ENCODE measurements around the gene INHBE.
"Not testable (repeated sequence)": the region's sequence is repeated elsewhere in the genome, so short reads cannot be mapped to it uniquely, and the experiment has no call there.

Gene INHBE

DNA sequence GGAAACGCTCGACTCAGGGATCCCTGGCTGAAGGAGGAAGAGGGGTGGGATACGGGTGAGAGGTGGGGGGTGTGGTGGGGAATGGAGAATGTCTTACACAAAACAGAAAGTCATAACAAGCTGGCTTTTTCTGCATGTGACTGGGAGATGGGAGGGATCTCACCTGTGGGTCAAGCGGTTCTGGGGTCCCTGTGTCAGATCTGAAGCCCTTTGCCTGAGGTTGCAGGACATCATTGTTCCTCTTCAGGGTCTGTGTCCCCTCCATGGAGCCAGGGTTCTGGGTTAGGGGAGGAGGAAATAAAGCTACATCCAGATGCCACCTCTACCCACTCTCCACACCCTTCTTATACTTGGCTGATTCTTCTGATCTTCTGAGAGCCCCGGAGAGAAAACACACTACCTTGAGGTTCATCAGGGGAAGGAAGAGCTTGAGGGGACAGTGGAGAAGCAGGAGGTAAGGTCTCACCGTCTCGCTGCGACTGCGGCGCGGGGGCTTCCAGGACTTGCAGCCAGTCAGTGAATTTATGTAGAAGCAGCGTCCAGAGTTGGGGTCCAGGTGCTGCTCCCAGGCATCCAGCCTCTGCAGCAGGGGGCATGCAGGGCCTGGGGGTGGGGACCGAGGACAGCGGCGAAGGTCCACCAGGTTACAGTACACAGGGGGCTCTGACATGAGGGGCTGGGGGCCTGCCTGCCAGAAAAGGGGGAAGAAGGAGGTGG, 22.0 kb downstream of the INHBE start:
- DNase-seq: no peak

DNA sequence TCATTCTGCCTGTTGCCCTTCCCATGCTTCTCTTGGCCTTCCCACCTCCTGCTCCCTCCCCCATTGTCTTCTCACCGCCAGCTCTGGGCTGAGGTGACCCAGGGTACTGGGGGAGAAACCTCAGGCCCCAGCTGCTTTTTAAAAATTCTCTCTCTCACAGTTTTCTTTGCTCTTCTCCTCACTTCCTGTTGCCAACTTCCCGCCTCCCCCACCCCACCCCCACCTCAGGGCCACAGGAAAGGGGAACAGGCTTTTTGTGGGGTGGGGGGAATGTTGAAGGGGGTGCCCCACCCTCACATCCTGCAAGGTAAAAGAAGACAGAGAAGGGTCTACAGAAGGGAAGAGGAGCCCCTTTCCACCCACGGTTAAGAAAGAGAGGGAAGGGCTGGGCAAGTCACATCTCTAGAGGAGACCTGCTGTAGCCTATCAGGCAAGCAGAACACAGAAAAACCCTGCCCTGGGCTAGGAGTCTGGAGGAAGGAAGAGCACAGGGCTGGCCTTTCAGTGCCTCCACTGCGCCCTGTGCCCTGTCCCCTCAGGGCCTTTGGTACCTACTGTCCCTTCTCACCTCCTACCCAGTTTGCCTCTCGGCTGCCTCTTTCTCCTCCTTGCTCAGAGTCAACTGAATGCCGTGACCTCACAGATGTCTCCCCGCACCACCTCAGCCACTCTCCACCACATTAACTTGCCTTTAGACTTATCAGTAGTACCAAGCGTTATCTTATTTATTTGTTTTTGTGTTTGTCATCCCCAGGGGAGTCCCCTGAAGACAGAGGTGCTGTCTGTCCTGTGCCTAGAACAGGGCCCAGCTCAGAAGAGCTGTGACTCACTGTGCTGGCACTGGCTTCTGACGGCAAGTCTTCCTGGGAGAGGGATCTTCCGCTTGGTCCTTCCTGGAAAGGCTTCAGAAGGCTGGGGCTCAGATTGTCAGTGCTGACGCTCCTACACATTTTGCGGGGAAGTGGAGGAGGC, 22.9 kb downstream of the INHBE start:
- no peak for DNase-seq

- no peak for DNase-seq
Measured at GRCh38 chr12:57479043-57479375, 23.9 kb downstream of the INHBE start.

DNA sequence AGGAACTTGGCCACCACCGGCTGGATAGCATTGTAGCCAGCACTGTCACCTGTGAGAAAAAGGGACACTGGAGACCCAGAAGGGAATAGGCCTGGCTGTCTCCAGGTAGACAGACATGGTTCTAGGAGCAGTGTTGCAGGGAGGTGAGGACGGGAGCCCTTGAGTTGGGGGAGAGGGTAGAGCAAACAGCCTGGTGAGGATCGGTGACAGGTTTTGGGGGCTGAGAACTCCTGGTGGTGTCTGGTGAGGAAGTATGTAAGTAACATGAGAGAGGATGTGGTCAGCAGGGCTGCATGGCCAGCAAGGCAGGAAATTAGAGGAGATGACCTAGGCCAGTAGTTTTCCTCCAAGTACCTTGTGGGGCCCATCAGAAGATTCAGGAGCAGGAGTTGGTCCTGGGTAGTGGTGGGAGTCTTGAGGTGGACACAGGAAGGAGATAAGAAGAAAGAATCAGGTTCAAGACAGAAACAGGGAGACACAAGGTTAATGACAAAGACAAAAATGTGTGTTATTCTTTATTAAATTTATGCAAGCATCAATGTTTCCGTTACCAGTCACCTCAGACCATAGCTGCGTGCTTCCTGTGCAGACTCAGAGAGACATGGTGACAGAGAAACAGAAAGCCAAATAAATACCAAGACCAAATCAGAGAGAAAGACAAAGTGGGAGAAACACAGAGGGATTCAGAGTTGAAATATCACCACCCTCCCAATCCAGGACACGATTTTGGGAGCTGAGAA, 24.4 kb downstream of the INHBE start, which contains the start of gene ARHGAP9:
ARHGAP9 (minus strand) TSS at position 491 of the 740 bp plus-strand sequence; CDS start at position 31, 460 bp downstream.
- no peak for DNase-seq

- DNase-seq: no peak
Measured at GRCh38 chr12:57481671-57482070, 26.6 kb downstream of the INHBE start.

DNA sequence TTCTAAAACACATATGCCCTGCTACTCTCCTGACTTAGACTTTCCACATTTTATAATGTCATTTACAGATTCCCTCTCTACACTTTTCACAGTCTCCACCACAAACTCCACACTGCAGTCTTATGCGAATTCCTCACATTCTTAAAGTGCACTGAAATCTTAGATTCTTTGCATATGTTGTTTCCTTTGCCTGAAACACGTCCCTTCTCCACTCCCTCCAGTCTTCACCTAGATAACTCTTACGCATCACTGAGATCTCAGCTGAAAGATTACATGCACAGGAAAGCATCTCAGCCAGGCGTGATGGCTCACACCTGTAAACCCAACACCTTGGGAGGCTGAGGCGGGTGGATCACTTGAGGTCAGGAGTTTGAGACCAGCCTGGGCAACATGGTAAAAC, 28.4 kb downstream of the INHBE start:
- DNase-seq: no peak

DNA sequence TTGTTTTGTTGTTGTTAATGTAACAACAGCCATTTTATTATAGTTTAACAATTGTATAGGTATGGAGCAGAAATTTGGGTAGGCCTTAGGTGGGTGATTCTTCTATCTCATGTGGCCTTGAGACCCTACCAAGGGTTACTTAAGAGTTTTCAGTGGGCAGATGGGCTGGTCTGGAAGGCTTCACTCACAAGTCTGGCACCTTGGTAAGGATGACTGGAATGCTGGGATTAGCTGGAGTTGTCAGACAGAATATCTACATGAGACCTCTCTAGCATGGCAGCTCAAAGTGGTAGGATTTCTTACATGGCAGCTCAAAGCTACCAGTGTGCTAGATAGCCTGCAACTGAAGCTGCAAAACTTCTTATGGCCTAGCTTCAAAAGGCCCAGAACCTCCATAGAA, 30.6 kb downstream of the INHBE start:
- DNase-seq: no peak

DNA sequence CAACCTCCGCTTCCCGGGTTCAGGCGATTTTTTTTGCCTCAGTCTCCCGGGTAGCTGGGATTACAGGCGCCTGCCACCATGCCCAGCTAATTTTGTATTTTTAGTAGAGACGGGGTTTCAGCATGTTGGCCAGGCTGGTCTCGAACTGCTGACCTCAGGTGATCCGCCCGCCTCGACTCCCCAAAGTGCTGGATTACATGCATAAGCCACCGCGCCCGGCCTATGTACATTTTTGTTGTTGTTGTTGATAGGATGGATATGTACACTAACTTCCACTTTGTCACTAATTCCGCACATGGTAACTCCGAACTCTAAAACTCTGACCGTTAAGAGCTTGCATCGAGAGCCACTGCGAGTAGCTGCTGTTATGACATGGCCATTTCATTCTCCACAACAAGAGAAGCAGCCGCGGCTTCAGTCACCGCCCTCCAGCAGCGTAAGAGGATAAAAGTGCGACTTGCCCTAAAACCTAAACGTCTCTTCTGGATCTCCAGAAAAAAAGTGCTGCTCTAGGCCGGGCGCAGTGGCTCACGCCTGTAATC, 32.0 kb downstream of the INHBE start:
- no peak for DNase-seq

GRCh38 chr12:57487597-57488401, 32.7 kb downstream of the INHBE start, which contains the start of gene MARS1:
TSS of gene MARS1 (plus strand) at chr12:57488068. CDS start at chr12:57488091, 23 bp downstream.
- DNase-seq: peak; percentile 90 to 98

DNA sequence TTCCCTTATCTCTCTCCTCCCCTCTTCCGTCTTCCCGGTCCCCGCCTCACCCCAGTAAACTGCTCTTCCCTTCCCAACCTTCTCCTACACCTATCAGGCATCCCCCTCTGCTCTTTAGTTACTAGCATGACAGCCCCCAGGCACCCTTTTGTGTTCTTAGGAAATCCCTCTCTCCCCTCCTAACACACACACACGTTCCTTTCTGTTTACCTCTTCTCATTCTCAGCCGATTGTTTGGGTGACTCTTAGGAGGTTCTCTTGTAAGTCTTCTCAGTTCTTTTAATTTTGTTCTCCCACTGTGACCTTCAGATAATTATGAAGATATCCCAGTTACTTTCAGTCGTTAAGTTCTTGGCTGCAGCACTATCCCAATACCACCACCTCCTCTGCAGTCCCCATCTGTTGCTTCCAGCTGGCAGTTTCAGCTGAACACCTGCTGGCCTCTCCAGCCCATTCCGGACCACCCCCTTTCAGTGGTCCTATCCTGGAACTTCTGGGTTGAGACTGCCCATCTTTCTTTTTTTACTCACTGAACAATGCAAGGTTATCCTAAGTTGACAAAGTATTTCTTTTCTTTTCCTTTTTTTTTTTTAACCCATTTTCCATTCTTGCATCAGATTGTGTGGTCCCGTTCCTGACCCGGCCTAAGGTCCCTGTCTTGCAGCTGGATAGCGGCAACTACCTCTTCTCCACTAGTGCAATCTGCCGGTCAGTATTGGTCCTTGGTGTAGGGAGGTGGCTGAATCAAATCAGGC, 33.5 kb downstream of the INHBE start:
- DNase-seq: no peak

DNA sequence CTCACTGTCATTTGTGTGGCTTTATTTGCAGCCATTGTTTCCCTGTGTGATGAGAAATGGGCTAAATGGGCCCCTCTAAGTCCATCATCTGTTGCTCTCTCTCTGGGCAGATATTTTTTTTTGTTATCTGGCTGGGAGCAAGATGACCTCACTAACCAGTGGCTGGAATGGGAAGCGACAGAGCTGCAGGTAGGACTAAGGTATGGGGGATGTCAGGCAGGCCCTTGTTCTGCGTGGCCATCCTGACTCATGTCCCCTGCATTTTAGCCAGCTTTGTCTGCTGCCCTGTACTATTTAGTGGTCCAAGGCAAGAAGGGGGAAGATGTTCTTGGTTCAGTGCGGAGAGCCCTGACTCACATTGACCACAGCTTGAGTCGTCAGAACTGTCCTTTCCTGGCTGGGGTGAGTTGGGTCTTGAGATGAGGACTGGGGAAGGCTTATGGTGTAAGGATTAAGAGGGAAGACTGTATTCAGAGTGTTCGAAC, 34.1 kb downstream of the INHBE start:
- no peak for DNase-seq

GRCh38 chr12:57490126-57490525, 35.0 kb downstream of the INHBE start:
- no peak for DNase-seq

DNA sequence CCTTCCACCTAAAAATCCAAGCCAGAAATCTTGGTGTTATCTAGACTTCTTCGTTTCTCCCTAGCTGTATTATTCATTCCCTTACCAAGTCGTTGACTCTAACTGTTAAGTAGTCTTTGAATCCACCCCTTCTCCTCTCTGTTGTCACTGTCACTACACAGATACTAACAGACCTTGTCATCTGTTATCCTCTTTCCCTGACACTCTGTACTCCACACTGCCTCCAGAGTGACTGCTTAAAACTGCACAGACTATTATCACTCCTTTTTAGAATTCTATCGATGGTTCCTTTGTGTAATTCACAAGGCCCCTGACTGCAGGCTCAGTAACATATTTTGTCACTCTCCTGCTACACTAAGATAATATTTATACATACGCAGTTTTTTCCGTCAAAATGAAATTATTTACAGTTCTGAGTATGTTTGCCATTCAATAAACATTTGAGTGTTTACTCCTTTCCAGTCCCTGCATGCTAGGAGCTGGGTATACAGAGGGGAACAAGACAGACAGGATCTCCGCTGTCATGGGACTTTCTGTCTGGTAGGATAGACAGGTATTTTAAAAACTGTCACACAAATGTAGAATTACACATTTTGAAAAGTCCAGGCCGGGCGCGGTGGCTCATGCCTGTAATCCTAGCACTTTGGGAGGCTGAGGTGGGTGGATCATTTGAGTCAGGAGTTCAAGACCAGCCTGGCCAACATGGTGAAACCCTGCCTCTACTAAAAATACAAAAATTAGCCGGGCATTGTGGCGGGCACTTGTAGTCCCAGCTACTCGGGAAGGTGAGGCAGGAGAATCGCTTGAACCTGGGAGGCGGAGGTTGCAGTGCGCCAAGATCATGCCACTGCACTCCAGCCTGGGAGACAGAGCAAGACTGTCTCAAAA, 36.5 kb downstream of the INHBE start:
- DNase-seq: no peak

GRCh38 chr12:57495051-57495701, 40.1 kb downstream of the INHBE start:
- not testable (repeated sequence) for DNase-seq

DNA sequence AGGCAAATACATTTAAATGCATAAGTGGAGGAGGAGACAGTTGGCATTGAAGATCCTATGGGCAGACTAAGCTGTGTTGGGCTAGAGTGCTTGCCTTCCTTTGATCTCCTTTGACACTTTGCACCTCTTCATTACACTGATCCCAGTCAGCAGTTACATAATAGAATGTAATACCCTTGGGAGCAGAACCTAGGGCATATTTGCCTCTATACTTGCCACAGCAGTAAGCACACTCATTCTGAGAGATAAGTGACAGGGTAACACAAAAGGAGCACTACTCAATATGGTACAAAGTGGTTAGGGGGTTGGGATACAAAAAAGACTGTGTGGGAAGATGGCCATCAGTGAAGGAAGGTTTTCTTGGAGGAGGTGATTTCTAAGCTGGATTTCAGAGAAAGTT, 41.7 kb downstream of the INHBE start:
- DNase-seq: no peak

GRCh38 chr12:57497223-57498131, 42.4 kb downstream of the INHBE start:
- no peak for DNase-seq

GRCh38 chr12:57498132-57498502, 43.0 kb downstream of the INHBE start:
- DNase-seq: no peak

DNA sequence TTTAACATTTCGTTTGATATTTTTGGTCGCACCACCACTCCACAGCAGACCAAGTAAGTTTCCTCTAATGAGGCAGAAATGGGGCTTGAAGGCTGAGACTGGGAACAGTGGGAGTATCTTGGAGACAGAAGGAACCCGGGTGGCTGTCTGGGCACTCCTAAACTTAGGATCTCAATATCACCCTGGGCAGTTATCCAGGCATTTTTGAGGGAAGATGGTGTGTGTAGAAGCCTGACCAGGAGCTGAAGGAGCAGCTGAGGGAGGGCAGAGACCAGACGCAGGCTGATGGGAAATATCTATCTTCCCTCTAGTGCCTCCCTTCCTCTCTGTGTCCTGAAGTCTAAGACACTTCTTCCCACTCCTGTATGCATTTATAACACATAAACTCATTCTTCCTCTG, 43.5 kb downstream of the INHBE start:
- no peak for DNase-seq

Measured in hippocampal formation (tissue), 2 donors.